HG03439 (cell line): ENCODE measurements around the gene UBE2R2.

Source experiments
- ATAC-seq: cut with Tn5 transposase; IDR thresholded peaks from one replicate; pipeline ENCODE4 v1.9.1; 2021; ENCODE audit warnings: mild to moderate bottlenecking, moderate library complexity; ENCODE audit not compliant: unreplicated experiment

Gene UBE2R2

GRCh38 chr9:33880211-33881089 is 63.5 kb downstream of the UBE2R2 start:
- no peak for ATAC-seq

- ATAC-seq = no peak
Measured at GRCh38 chr9:33881635-33882034, 64.7 kb downstream of the UBE2R2 start.

- no peak for ATAC-seq
Measured at GRCh38 chr9:33884856-33885701, 68.1 kb downstream of the UBE2R2 start.

GRCh38 chr9:33885948-33886347 is 69.0 kb downstream of the UBE2R2 start:
- no peak for ATAC-seq

GRCh38 chr9:33893861-33894260 is 76.9 kb downstream of the UBE2R2 start:
- ATAC-seq = no peak

- ATAC-seq = no peak
Measured at GRCh38 chr9:33894316-33894715, 77.4 kb downstream of the UBE2R2 start.

- no peak for ATAC-seq
Measured at GRCh38 chr9:33903157-33903780, 86.3 kb downstream of the UBE2R2 start.

GRCh38 chr9:33905137-33905536 is 88.2 kb downstream of the UBE2R2 start:
- no peak for ATAC-seq

GRCh38 chr9:33906769-33907168 is 89.8 kb downstream of the UBE2R2 start:
- no peak for ATAC-seq

- no peak for ATAC-seq
Measured at GRCh38 chr9:33907347-33907746, 90.4 kb downstream of the UBE2R2 start.

GRCh38 chr9:33908114-33908513 is 91.2 kb downstream of the UBE2R2 start:
- ATAC-seq = no peak

GRCh38 chr9:33908749-33909148 is 91.8 kb downstream of the UBE2R2 start:
- no peak for ATAC-seq

GRCh38 chr9:33913541-33913940 is 96.6 kb downstream of the UBE2R2 start:
- ATAC-seq = no peak

GRCh38 chr9:33914887-33915628 is 98.1 kb downstream of the UBE2R2 start:
- no peak for ATAC-seq

- ATAC-seq = no peak
Measured at GRCh38 chr9:33917036-33917435, 100.1 kb downstream of the UBE2R2 start.

- no peak for ATAC-seq
Measured at GRCh38 chr9:33919276-33919897, 102.4 kb downstream of the UBE2R2 start.

- no peak for ATAC-seq
Measured at GRCh38 chr9:33921967-33922895, 105.3 kb downstream of the UBE2R2 start.

- ATAC-seq = no peak
Measured at GRCh38 chr9:33923079-33923478, 106.1 kb downstream of the UBE2R2 start.

- no peak for ATAC-seq
Measured at GRCh38 chr9:33923998-33924701, 107.2 kb downstream of the UBE2R2 start.
